ENCODE data around the gene CCDC124. TPM values are rescaled to one million over a fixed set of nuclear protein-coding genes. Genes with fewer than 3 reads are reported as not detected.
"Not testable (repeated sequence)": the region's sequence is repeated elsewhere in the genome, so short reads cannot be mapped to it uniquely, and the experiment has no call there.

CCDC124 gene, protein sequence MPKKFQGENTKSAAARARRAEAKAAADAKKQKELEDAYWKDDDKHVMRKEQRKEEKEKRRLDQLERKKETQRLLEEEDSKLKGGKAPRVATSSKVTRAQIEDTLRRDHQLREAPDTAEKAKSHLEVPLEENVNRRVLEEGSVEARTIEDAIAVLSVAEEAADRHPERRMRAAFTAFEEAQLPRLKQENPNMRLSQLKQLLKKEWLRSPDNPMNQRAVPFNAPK
- 100 to 1,000 TPM in 1 of 2 donors, 10 to 100 TPM in 1; 45.2 to 122 TPM for total RNA-seq

DNA sequence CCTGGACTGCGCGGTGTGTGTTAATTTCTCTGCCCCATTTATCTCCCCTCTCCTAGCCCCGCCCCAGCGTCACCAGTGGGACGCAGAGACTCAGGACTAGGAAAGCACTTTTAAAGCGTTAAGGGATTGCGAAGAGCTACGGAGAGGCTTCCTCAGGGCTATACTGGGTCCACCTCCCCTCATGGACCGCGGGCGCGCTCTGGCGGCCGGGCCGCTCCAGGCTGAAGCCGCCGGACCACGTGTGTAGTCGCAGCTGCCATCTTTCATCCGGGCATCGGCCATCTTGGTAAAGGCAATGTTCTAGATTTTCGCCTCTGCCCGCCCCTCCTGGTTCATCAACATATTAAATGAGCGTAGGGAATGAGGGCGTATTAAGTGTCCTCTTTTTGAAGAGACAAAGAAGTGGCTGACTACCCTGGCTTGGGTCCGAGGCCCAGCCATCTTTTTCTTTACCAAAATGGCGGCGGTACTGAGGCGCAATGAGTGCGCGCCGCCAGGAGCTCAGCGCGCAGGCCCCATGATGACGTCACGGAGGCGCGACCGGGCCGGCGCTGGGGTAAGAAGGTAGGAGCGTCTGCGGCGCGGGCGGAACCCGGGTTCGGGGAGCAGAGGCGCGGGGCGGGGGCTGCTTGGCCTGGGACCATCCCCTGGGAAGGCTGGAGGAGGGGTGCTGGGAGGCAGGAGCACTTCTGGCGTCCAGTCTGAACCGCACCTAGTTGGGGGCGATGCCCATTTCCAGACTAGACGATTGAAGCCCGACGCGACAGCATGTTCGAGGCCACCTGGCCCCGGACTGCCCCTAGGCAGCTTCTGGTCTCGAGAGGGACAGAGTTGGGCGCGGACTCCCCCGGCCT, at the start of gene CCDC124:
CCDC124 (plus strand) TSS at position 531 of the 854 bp plus-strand sequence. CDS start 3,406 bp downstream, outside the sequence.
- intact Hi-C loops (cut with DNase I) = loop anchor here (2.0 kb wide), 1 partner anchor 70 kb away; no protein-coding TSS in a partner anchor
- Histone ChIP-seq H3K27ac (peak within 1 kb of the TSS; percentile 39), H3K36me3 (no peaks in the 10 kb centered on the region), H3K9ac (ENCODE audit: low read depth in 2 of 2, low read length in 2 of 2) (peak within 1 kb of the TSS; percentile 80 to 92), H3K4me3 (peak within 1 kb of the TSS; percentile 87), H3K9me3 (no peaks in the 10 kb centered on the region), H3K4me1 (peaks cover 9% of the 10 kb centered on the region), H3K27me3 (no peaks in the 10 kb centered on the region)
- TF ChIP-seq, protein P1, sequence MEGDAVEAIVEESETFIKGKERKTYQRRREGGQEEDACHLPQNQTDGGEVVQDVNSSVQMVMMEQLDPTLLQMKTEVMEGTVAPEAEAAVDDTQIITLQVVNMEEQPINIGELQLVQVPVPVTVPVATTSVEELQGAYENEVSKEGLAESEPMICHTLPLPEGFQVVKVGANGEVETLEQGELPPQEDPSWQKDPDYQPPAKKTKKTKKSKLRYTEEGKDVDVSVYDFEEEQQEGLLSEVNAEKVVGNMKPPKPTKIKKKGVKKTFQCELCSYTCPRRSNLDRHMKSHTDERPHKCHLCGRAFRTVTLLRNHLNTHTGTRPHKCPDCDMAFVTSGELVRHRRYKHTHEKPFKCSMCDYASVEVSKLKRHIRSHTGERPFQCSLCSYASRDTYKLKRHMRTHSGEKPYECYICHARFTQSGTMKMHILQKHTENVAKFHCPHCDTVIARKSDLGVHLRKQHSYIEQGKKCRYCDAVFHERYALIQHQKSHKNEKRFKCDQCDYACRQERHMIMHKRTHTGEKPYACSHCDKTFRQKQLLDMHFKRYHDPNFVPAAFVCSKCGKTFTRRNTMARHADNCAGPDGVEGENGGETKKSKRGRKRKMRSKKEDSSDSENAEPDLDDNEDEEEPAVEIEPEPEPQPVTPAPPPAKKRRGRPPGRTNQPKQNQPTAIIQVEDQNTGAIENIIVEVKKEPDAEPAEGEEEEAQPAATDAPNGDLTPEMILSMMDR (IDR thresholded peaks at IDR 0.05) = peak; percentile 80
- DNase-seq = peak; percentile 93

DNA sequence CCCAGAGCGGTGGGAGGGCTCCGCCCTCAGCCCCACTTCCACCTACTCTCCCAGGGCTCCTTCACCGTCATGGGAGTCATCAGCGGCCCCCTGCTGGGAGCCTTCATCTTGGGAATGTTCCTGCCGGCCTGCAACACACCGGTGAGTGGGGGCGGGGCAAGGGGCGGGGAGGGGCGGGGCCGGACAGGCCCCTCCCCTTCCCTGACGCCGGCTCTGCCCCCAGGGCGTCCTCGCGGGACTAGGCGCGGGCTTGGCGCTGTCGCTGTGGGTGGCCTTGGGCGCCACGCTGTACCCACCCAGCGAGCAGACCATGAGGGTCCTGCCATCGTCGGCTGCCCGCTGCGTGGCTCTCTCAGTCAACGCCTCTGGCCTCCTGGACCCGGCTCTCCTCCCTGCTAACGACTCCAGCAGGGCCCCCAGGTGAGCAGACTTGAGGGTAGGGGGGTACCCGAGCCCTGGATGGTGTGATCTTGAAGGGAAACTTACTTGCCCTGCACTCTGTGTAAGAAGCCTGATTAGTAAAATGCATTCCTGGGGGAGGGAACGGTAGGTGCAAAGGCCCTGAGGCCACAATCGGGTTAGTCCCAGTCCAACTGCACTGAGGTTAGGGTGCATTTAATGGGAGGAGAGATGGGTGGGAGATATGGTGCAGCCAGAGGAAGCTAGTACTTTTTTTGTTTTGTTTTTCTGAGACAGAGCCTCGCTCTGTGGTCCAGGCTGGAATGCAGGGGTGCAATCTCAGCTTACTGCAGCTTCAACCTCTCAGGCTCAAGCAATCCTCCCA, 49.0 kb upstream of the CCDC124 start:
- Histone ChIP-seq H3K36me3 (no peaks in the 10 kb centered on the region), H3K4me1 (no peaks in the 10 kb centered on the region), H3K9me3 (no peaks in the 10 kb centered on the region), H3K4me3 (no peak overlapping the region), H3K27ac (no peak overlapping the region), H3K9ac (ENCODE audit: low read depth in 2 of 2, low read length in 2 of 2) (no peak overlapping the region), H3K27me3 (no peaks in the 10 kb centered on the region)
- DNase-seq = no peak
- intact Hi-C loops (cut with DNase I) = no loop called here
- TF ChIP-seq, protein P1 (IDR thresholded peaks at IDR 0.05) = no peak

DNA sequence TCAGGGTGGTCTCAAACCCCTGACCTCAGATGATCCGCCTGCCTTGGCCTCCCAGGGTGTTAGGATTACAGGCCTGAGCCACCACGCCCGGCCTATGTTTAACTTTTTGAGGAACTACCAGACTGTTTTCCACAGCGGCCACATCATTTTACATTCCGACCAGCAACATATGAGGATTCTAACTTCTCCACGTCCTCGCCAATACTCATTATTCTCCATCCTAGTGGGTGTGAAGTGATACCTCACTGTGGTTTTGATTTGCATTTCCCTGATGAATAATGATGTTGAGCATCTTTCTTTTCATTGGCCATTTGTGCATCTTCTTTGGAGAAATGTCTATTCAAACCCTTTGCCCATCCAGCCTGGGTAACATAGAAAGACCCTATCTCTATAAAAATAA, 46.3 kb upstream of the CCDC124 start:
- no peak overlapping the region for H3K4me3 ChIP-seq
- no peaks in the 10 kb centered on the region for H3K9me3 ChIP-seq
- no peak for DNase-seq
- TF ChIP-seq, protein P1 (IDR thresholded peaks at IDR 0.05) = no peak
- H3K27me3 ChIP-seq = no peaks in the 10 kb centered on the region
- no peak overlapping the region for H3K9ac ChIP-seq (ENCODE audit: low read depth in 2 of 2, low read length in 2 of 2)
- intact Hi-C loops (cut with DNase I) = no loop called here
- H3K27ac ChIP-seq = no peak overlapping the region
- no peaks in the 10 kb centered on the region for H3K4me1 ChIP-seq
- H3K36me3 ChIP-seq = no peaks in the 10 kb centered on the region

DNA sequence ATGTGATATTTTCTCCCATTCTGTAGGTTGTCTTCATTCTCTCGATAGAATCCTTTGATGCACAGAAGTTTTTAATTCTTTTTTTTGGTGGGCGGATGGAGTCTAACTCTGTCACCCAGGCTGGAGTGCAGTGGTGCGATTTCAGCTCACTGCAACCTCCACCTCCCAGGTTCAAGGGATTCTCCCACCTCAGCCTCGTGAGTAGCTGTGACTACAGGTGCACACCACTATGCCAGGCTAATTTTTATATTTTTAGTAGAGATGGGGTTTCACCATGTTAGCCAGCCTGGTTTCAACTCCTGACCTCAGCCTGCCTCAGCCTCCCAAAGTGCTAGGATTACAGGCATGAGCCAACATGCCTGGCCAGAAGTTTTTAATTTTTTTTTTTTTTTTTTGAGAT, 45.6 kb upstream of the CCDC124 start:
- H3K36me3 ChIP-seq; H3K27ac ChIP-seq; H3K9me3 ChIP-seq; DNase-seq; H3K4me1 ChIP-seq; H3K4me3 ChIP-seq; intact Hi-C loops (cut with DNase I); H3K27me3 ChIP-seq; H3K9ac ChIP-seq (ENCODE audit: low read depth in 2 of 2, low read length in 2 of 2): not testable (repeated sequence)

DNA sequence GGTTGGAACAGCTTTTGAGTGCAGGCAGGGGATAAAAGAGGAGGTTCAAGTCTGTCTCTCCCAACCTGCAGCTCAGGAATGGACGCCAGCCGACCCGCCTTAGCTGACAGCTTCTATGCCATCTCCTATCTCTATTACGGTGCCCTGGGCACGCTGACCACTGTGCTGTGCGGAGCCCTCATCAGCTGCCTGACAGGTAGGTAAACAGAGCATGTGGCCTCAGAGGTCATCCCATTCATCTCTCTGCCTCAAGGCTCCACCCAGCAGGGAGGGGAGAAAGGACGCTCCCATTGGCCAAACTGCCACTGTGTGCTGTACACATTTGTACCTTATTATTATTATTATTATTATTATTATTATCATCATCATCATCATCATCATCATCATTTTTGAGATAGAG, 44.6 kb upstream of the CCDC124 start:
- H3K27me3 ChIP-seq = no peaks in the 10 kb centered on the region
- H3K36me3 ChIP-seq = no peaks in the 10 kb centered on the region
- intact Hi-C loops (cut with DNase I) = no loop called here
- no peaks in the 10 kb centered on the region for H3K9me3 ChIP-seq
- TF ChIP-seq, protein P1 (IDR thresholded peaks at IDR 0.05) = no peak
- no peaks in the 10 kb centered on the region for H3K4me1 ChIP-seq
- no peak overlapping the region for H3K9ac ChIP-seq (ENCODE audit: low read depth in 2 of 2, low read length in 2 of 2)
- H3K27ac ChIP-seq = no peak overlapping the region
- no peak overlapping the region for H3K4me3 ChIP-seq
- DNase-seq = no peak
